Hepatocyte (in vitro differentiated cells): Measurements from ENCODE around the gene LSR. TPM values are rescaled to one million over a fixed set of nuclear protein-coding genes. Genes with fewer than 3 reads are reported as not detected.
A peak's percentile ranks its signal among the peaks of the same experiment; 100 is the strongest.

Experiments
- DNase-seq: peaks from one replicate; pipeline ENCODE4 v3.0.0-alpha.2; 2016; ENCODE audit warnings: low spot score
- H2AFZ ChIP-seq: fragments of 200-600 bp; sonication (generic); 2 replicates; pipeline ENCODE4 v1.6.0; 2016; ENCODE audit warnings: antibody characterized with exemption, mild to moderate bottlenecking
- H3K27ac ChIP-seq: fragments of 200-600 bp; sonication (generic); 2 replicates; pipeline ENCODE4 v1.5.1; 2016; ENCODE audit warnings: mild to moderate bottlenecking
- H3K27me3 ChIP-seq: fragments of 200-600 bp; sonication (generic); 2 replicates; pipeline ENCODE4 v1.6.1; 2016
- H3K36me3 ChIP-seq: fragments of 200-600 bp; sonication (generic); replicated peaks from 2 replicates; pipeline ENCODE4 v1.5.1; 2016; ENCODE audit warnings: low read depth; ENCODE audit not compliant: insufficient read depth
- H3K4me1 ChIP-seq: fragments of 200-600 bp; sonication (generic); 2 replicates; pipeline ENCODE4 v1.5.1; 2016; ENCODE audit warnings: mild to moderate bottlenecking, moderate library complexity; ENCODE audit not compliant: insufficient read depth
- H3K4me2 ChIP-seq: fragments of 200-600 bp; sonication (generic); 2 replicates; pipeline ENCODE4 v1.6.0; 2016
- H3K4me3 ChIP-seq: fragments of 200-600 bp; sonication (generic); 2 replicates; pipeline ENCODE4 v1.5.1; 2016; ENCODE audit warnings: mild to moderate bottlenecking
- H3K79me2 ChIP-seq: fragments of 200-600 bp; sonication (generic); 2 replicates; pipeline ENCODE4 v1.6.0; 2017; ENCODE audit warnings: mild to moderate bottlenecking
- H3K9me2 ChIP-seq: fragments of 200-600 bp; sonication (generic); replicated peaks from 2 replicates; pipeline ENCODE4 v1.6.0; 2017; ENCODE audit warnings: mild to moderate bottlenecking; ENCODE audit not compliant: insufficient read depth
- H3K9me3 ChIP-seq: fragments of 200-600 bp; sonication (generic); 2 replicates; pipeline ENCODE4 v1.5.1; 2016; ENCODE audit warnings: low read depth, mild to moderate bottlenecking
- H4K20me1 ChIP-seq: fragments of 200-600 bp; sonication (generic); 2 replicates; pipeline ENCODE4 v1.6.0; 2016; ENCODE audit warnings: mild to moderate bottlenecking; ENCODE audit not compliant: insufficient read depth, poor library complexity, severe bottlenecking
- CTCF ChIP-seq: fragments of 200-600 bp; sonication (generic); IDR thresholded peaks from 2 replicates; pipeline ENCODE4 v1.5.1; 2016; ENCODE audit warnings: antibody characterized with exemption, mild to moderate bottlenecking; ENCODE audit not compliant: poor library complexity
- EZH2 ChIP-seq: fragments of 200-600 bp; sonication (generic); IDR thresholded peaks from 2 replicates; pipeline ENCODE4 v1.6.1; 2016; ENCODE audit warnings: antibody characterized with exemption, mild to moderate bottlenecking, borderline replicate concordance
- EZH2phosphoT487 ChIP-seq: fragments of 200-600 bp; sonication (generic); IDR thresholded peaks from one replicate; pipeline ENCODE4 v1.6.1; 2018; ENCODE audit warnings: antibody characterized with exemption, mild to moderate bottlenecking, low read depth, moderate library complexity; ENCODE audit not compliant: unreplicated experiment, severe bottlenecking
- WGBS: methylation state at CpG from one replicate; pipeline ENCODE4 v1.1.6; 2016; ENCODE audit warnings: low lambda C conversion rate; ENCODE audit errors: missing lambda C conversion rate; 5-methylcytosine and 5-hydroxymethylcytosine counted together
- polyA plus RNA-seq: library from polyadenylated mRNA; unstranded; fragments of >200 nt; fragmentation: Nextera tagmentation; extraction: Ambion mirVana; gene quantifications from 2 replicates; pipeline ENCODE4 v1.2.1, GENCODE V29; 2016
- total RNA-seq: library from RNA; depleted of rRNA; stranded (reverse); fragments of >200 nt; gene quantifications from 2 replicates; pipeline ENCODE4 v1.2.3, GENCODE V29; 2014

LSR gene
- total and polyA plus RNA-seq, 2 experiments from 2014 or later, result 89.9 to 296 TPM

GRCh38 chr19:35268536-35269437, 20.0 kb downstream of the LSR start, which contains the start of gene USF2:
TSS of gene USF2 (plus strand) at chr19:35268962. CDS start at chr19:35269102, 140 bp downstream.
- peaks cover 12% of the 10 kb centered on the region for H3K4me1 ChIP-seq

GRCh38 chr19:35269438-35270117, 20.8 kb downstream of the LSR start:
- peak; percentile 93 for DNase-seq
- Histone ChIP-seq H3K4me3 (peak overlapping the region; percentile 71), H3K9me3 (no peaks in the 10 kb centered on the region), H2AFZ (no peak overlapping the region), H3K9me2 (no peaks in the 10 kb centered on the region), H3K4me2 (peak overlapping the region; percentile 99), H4K20me1 (peaks cover 10% of the 10 kb centered on the region), H3K4me1 (peaks cover 12% of the 10 kb centered on the region), H3K79me2 (peaks cover 34% of the 10 kb centered on the region), H3K36me3 (no peaks in the 10 kb centered on the region), H3K27me3 (no peaks in the 10 kb centered on the region), H3K27ac (peak overlapping the region; percentile 97)
- WGBS, result 7% methylated on average over 38 of the region's 66 CpGs
- TF ChIP-seq CTCF (peak; percentile 83), EZH2 (no peak), EZH2phosphoT487 (no peak)

More at GRCh38 chr19:35268536-35269437, 20.0 kb downstream of the LSR start, which contains the start of gene USF2:
- Histone ChIP-seq H3K36me3 (no peaks in the 10 kb centered on the region), H3K4me3 (peak within 1 kb of the TSS; percentile 97), H2AFZ (peak within 1 kb of the TSS; percentile 96), H3K4me2 (peak within 1 kb of the TSS; percentile 99), H4K20me1 (peaks cover 10% of the 10 kb centered on the region), H3K9me3 (no peaks in the 10 kb centered on the region), H3K27ac (peak within 1 kb of the TSS; percentile 100), H3K27me3 (no peaks in the 10 kb centered on the region), H3K9me2 (no peaks in the 10 kb centered on the region), H3K79me2 (peaks cover 34% of the 10 kb centered on the region)
- WGBS, result 2% methylated on average over 40 of the region's 126 CpGs
- TF ChIP-seq EZH2phosphoT487 (no peak), EZH2 (no peak), CTCF (no peak)
- peak; percentile 89 for DNase-seq

GRCh38 chr19:35270381-35270811, 21.6 kb downstream of the LSR start:
- H3K79me2 ChIP-seq, result peaks cover 34% of the 10 kb centered on the region
- no peaks in the 10 kb centered on the region for H3K9me3 ChIP-seq
- no peaks in the 10 kb centered on the region for H3K9me2 ChIP-seq
- no peak for TF ChIP-seq EZH2
- TF ChIP-seq CTCF, result no peak
- no peak for TF ChIP-seq EZH2phosphoT487
- H4K20me1 ChIP-seq, result peaks cover 10% of the 10 kb centered on the region
- H3K4me2 ChIP-seq, result peak overlapping the region; percentile 99
- WGBS, result 93% methylated on average over 16 of the region's 16 CpGs
- DNase-seq, result no peak
- H3K36me3 ChIP-seq, result no peaks in the 10 kb centered on the region
- H3K27me3 ChIP-seq, result no peaks in the 10 kb centered on the region
- no peak overlapping the region for H2AFZ ChIP-seq
- peak overlapping the region; percentile 97 for H3K27ac ChIP-seq
- no peak overlapping the region for H3K4me3 ChIP-seq
- peaks cover 9% of the 10 kb centered on the region for H3K4me1 ChIP-seq
